LNCAP (cell line): ENCODE measurements around the gene PILRA.

Experiments
- TF ChIP-seq, protein P1 (sequence below): fragments of 450-650 bp; IDR thresholded peaks from 2 replicates; pipeline ENCODE4 v1.5.1; 2017; ENCODE audit warnings: mild to moderate bottlenecking

The PILRA gene

DNA sequence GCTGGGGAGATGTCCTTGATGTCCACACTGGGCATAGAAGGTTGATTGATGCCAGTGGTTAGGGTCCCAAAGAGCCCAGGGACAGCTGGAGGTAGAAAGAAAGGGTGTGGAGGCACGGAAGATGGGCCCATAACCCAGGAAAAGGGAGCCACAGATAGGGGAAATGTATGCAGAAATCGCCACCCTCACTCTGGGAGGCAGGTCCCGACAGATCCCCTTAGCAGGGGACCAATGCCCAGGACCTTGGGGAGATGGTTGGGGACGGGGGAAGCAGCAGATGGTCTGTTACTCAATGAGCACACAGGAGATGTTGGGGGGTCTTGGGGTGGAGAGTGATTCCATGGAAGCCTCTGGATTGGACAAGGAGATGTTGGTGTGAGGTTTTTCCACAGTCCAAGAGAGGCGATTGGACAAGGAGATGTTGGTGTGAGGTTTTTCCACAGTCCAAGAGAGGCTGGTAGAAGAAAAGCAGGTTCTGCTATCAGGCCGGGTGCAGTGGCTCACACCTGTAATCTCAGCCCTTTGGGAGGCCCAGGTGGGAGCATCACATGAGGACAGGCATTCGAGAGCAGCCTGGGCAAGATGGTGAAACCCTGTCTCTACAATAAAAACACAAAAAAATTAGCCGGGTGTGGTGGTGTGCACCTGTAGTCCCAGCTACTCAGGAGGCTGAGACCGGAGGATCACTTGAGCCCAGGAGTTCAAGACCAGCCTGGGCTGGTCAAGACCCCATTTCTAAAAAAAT, 70.0 kb downstream of the PILRA start:
- TF ChIP-seq, protein P1, sequence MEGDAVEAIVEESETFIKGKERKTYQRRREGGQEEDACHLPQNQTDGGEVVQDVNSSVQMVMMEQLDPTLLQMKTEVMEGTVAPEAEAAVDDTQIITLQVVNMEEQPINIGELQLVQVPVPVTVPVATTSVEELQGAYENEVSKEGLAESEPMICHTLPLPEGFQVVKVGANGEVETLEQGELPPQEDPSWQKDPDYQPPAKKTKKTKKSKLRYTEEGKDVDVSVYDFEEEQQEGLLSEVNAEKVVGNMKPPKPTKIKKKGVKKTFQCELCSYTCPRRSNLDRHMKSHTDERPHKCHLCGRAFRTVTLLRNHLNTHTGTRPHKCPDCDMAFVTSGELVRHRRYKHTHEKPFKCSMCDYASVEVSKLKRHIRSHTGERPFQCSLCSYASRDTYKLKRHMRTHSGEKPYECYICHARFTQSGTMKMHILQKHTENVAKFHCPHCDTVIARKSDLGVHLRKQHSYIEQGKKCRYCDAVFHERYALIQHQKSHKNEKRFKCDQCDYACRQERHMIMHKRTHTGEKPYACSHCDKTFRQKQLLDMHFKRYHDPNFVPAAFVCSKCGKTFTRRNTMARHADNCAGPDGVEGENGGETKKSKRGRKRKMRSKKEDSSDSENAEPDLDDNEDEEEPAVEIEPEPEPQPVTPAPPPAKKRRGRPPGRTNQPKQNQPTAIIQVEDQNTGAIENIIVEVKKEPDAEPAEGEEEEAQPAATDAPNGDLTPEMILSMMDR, result no peak

DNA sequence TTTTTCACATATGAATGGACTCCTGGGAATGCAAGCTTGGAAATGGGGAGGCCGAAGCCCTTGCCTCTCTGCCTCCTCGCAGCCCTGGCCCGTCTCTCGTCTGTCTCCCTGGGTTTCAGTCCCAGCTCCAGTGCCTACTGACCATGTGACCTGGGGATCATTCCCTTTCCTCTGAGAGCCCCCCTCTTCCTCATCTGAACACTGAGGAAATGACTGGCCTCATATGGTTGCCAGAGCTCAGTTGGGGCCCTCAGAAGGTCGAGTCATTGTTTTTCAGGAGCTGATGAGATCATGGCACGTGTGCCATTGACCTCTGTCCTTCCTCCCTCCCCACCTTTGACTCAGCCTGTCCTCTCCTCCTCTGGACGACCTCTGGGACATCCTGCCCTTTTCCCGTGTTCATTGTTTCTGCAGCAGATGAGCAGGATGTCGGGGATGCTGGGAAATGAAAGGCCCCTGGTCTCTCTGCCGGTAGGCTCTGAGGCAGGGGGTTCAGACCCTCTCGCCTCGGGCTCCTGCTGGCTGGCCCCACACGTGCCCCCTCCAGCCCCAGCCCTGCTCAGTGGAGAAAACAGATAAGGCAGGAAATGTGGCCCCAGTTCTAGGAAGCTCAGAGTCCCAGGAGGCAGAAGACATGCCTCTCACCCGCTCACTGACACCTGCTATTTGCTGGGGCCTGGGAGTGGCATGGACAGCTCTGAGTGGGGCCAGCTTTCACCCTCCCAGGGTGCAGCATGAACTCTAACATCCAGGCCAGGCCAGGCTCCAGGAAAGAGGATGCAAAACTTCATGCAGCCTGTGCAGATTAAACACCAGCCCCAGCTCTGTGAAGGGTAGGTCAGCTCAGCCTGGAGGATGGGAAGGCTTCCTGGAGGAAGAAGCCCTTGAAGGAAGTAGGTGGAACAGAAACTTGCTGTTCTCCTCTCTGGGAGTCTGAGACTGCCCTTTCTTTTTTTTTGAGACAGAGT, 71.3 kb downstream of the PILRA start:
- TF ChIP-seq, protein P1, result no peak

DNA sequence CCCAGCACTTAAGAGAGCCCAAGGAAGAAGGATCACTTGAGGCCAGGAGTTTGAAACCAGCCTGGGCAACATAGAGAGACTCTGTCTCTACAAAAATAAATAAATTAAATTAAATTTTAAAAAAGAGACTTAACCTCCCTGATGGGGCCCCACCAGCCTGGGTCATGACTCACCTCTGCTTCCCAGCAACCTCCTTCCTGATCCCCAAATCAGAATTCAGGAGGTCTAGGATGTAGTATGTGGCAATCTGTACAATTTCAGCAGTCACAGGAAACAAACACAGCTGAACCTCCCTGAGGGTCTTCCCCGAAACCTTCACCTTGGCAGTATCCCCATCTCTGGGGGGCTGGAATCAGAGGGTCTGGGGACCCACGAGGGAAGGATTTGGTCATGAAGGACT, 72.8 kb downstream of the PILRA start:
- TF ChIP-seq, protein P1, result no peak

DNA sequence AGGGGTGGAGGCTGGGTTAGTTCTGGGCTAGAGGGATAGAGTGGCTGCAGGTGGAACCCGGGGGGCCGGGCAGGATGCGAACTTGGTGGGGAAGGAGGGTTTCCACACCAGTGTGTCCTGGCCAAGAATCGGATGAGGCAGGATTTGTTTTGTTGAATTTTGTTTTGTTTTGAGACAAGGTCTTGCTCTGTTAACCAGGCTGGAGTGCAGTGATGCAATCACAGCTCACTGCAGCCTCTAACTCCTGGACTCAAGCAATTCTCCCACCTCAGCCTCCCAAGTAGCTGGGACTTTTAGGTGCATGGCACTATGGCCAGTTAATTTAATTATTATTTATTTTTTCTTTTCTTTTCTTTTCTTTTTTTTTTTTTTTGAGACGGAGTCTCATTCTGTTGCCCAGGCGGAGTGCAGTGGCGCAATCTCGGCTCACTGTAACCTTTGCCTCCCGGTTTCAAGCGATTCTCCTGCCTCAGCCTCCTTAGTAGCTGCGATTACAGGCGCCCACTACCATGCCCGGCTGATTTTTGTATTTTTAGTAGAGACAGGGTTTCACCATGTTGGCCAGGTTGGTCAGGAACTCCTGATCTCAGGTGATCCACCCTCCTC, 76.0 kb downstream of the PILRA start:
- TF ChIP-seq, protein P1, result no peak
